Neural cell (in vitro differentiated cells): ENCODE data around the gene ZNF326. TPM values are rescaled to one million over a fixed set of nuclear protein-coding genes. Genes with fewer than 3 reads are reported as not detected.

ENCODE experiments used
- H2AFZ ChIP-seq: fragments of 200-600, 300-800 bp; sonication (generic), shearing (Covaris generic); 2 replicates; pipeline ENCODE4 v1.6.0; 2014; ENCODE audit warnings: low read depth, mild to moderate bottlenecking, antibody characterized with exemption, low read length, moderate library complexity
- H3F3A ChIP-seq: fragments of 200-600 bp; shearing (Covaris generic); 2 replicates; pipeline ENCODE4 v1.6.1; 2016; ENCODE audit warnings: mild to moderate bottlenecking, moderate library complexity, mixed read lengths, antibody characterized with exemption, low read length; ENCODE audit not compliant: insufficient read depth, poor library complexity, severe bottlenecking
- H3K27ac ChIP-seq: fragments of 200-600, 300-800 bp; sonication (generic), shearing (Covaris generic); 2 replicates; pipeline ENCODE4 v1.5.1; 2014; ENCODE audit warnings: mild to moderate bottlenecking, low read length, moderate library complexity
- H3K27me3 ChIP-seq: fragments of 300-800, 200-600 bp; sonication (generic), shearing (Covaris generic); 2 replicates; pipeline ENCODE4 v1.6.0; 2014; ENCODE audit warnings: mild to moderate bottlenecking, low read depth, low read length, moderate library complexity; ENCODE audit not compliant: insufficient read depth
- H3K36me3 ChIP-seq: fragments of 300-800, 200-600 bp; sonication (generic), shearing (Covaris generic); 2 replicates; pipeline ENCODE4 v1.5.1; 2014; ENCODE audit warnings: mild to moderate bottlenecking, antibody characterized with exemption, low read length, moderate library complexity; ENCODE audit not compliant: insufficient read depth
- H3K4me2 ChIP-seq: fragments of 300-800, 200-600 bp; sonication (generic), shearing (Covaris generic); 2 replicates; pipeline ENCODE4 v1.6.0; 2014; ENCODE audit warnings: mild to moderate bottlenecking, low read length
- H3K4me3 ChIP-seq: fragments of 300-800, 200-600 bp; sonication (generic), shearing (Covaris generic); 2 replicates; pipeline ENCODE4 v1.5.1; 2014; ENCODE audit warnings: mild to moderate bottlenecking, low read length, moderate library complexity
- H3K79me2 ChIP-seq: fragments of 200-600 bp; shearing (Covaris generic); replicated peaks from 2 replicates; pipeline ENCODE4 v1.6.0; 2014; ENCODE audit warnings: mild to moderate bottlenecking, low read length, moderate library complexity; ENCODE audit not compliant: insufficient read depth
- H3K9ac ChIP-seq: fragments of 300-800, 200-600 bp; sonication (generic), shearing (Covaris generic); 2 replicates; pipeline ENCODE4 v1.6.1; 2016; ENCODE audit warnings: mild to moderate bottlenecking, low read length, mixed read lengths
- H3K9me2 ChIP-seq: fragments of 200-600 bp; shearing (Covaris generic); 2 replicates; pipeline ENCODE4 v1.6.1; 2016; ENCODE audit warnings: mild to moderate bottlenecking, low read length, mixed read lengths; ENCODE audit not compliant: insufficient read depth
- H3K9me3 ChIP-seq: fragments of 200-600, 300-800 bp; sonication (generic), shearing (Covaris generic); 2 replicates; pipeline ENCODE4 v1.6.1; 2016; ENCODE audit warnings: mild to moderate bottlenecking, mixed run types, low read length, moderate library complexity, mixed read lengths
- H4K20me1 ChIP-seq: fragments of 200-600 bp; shearing (Covaris generic); 2 replicates; pipeline ENCODE4 v1.6.1; 2016; ENCODE audit warnings: mild to moderate bottlenecking, mixed run types; ENCODE audit not compliant: insufficient read depth
- CTCF ChIP-seq: fragments of 450-650 bp; IDR thresholded peaks from 2 replicates; pipeline ENCODE4 v1.5.1; 2014; ENCODE audit warnings: antibody characterized with exemption, mild to moderate bottlenecking, moderate library complexity; ENCODE audit not compliant: poor library complexity, severe bottlenecking
- EP300 ChIP-seq: fragments of 450-650 bp; conservative IDR thresholded peaks from 2 replicates; pipeline ENCODE4 v1.6.1; 2014; ENCODE audit warnings: antibody characterized with exemption, mild to moderate bottlenecking, moderate library complexity; ENCODE audit not compliant: poor library complexity, severe bottlenecking
- EZH2 ChIP-seq: fragments of 200-600, 300-800 bp; shearing (Covaris generic), sonication (generic); IDR thresholded peaks from 2 replicates; pipeline ENCODE4 v1.6.1; 2014; ENCODE audit warnings: antibody characterized with exemption, low read length, borderline replicate concordance, mild to moderate bottlenecking; ENCODE audit not compliant: insufficient read depth, poor library complexity, severe bottlenecking
- MXI1 ChIP-seq: fragments of 450-650 bp; conservative IDR thresholded peaks from 2 replicates; pipeline ENCODE4 v1.6.1; 2014; ENCODE audit warnings: antibody characterized with exemption, mild to moderate bottlenecking; ENCODE audit not compliant: poor library complexity, severe bottlenecking
- POLR2AphosphoS5 ChIP-seq: IDR thresholded peaks from 2 replicates; pipeline ENCODE4 v1.6.1; 2012
- RAD21 ChIP-seq: fragments of 450-650 bp; conservative IDR thresholded peaks from 2 replicates; pipeline ENCODE4 v1.6.1; 2014; ENCODE audit warnings: antibody characterized with exemption, mild to moderate bottlenecking, moderate library complexity
- REST ChIP-seq: IDR thresholded peaks from 2 replicates; pipeline ENCODE4 v1.6.1; 2012; ENCODE audit warnings: borderline replicate concordance
- SMC3 ChIP-seq: fragments of 450-650 bp; conservative IDR thresholded peaks from 2 replicates; pipeline ENCODE4 v1.6.1; 2014; ENCODE audit warnings: antibody characterized with exemption, mild to moderate bottlenecking, moderate library complexity; ENCODE audit not compliant: poor library complexity
- TAF1 ChIP-seq: IDR thresholded peaks from 2 replicates; pipeline ENCODE4 v1.6.1; 2012; ENCODE audit warnings: low read depth
- polyA plus RNA-seq: library from polyadenylated mRNA; depleted of rRNA; stranded (reverse); fragments of >200 nt; gene quantifications from 2 replicates; pipeline ENCODE4 v1.2.3, GENCODE V29; 2014

Gene ZNF326
- polyA plus RNA-seq, 1 donor from 2014 or later: 65.0 TPM

GRCh38 chr1:89990976-89991831 lies 3.7 kb upstream of the ZNF326 start:
- Histone ChIP-seq H3K27me3 (no peaks in the 10 kb centered on the region), H3F3A (no peaks in the 10 kb centered on the region), H3K4me2 (no peak overlapping the region), H3K27ac (no peak overlapping the region), H3K9ac (no peak overlapping the region), H2AFZ (no peak overlapping the region), H4K20me1 (no peaks in the 10 kb centered on the region), H3K36me3 (no peaks in the 10 kb centered on the region), H3K9me2 (no peaks in the 10 kb centered on the region), H3K9me3 (no peaks in the 10 kb centered on the region), H3K79me2 (peaks cover 10% of the 10 kb centered on the region), H3K4me3 (no peak overlapping the region)
- TF ChIP-seq REST (no peak), SMC3 (no peak), POLR2AphosphoS5 (no peak), EZH2 (no peak), EP300 (no peak), TAF1 (no peak), CTCF (no peak), MXI1 (no peak), RAD21 (no peak)

- H2AFZ ChIP-seq: no peak overlapping the region
- no peaks in the 10 kb centered on the region for H3K9me3 ChIP-seq
- H3K4me3 ChIP-seq: no peak overlapping the region
- TF ChIP-seq REST (no peak), EP300 (no peak), POLR2AphosphoS5 (no peak)
- H3K27ac ChIP-seq: no peak overlapping the region
- no peaks in the 10 kb centered on the region for H3K27me3 ChIP-seq
- H3K9me2 ChIP-seq: no peaks in the 10 kb centered on the region
- peaks cover 33% of the 10 kb centered on the region for H3K79me2 ChIP-seq
- no peaks in the 10 kb centered on the region for H3F3A ChIP-seq
- H4K20me1 ChIP-seq: no peaks in the 10 kb centered on the region
- no peak overlapping the region for H3K4me2 ChIP-seq
- no peak overlapping the region for H3K9ac ChIP-seq
- peaks cover 5% of the 10 kb centered on the region for H3K36me3 ChIP-seq
These were observed 1.4 kb upstream of the ZNF326 start for GRCh38 chr1:89993541-89993940.
